Activated T-helper 9 cell treated with anti-CD3 and anti-CD28 coated beads, Interleukin-2, amount 50 U/mL, for 16 hours (primary cell): Measurements from ENCODE around the gene TTBK1.
"Not testable (repeated sequence)": the region's sequence is repeated elsewhere in the genome, so short reads cannot be mapped to it uniquely, and the experiment has no call there.

Experiments used
- DNase-seq: peaks from one replicate; pipeline ENCODE4 v3.0.0-alpha.2; 2020; ENCODE audit warnings: low read depth

The TTBK1 gene

DNA sequence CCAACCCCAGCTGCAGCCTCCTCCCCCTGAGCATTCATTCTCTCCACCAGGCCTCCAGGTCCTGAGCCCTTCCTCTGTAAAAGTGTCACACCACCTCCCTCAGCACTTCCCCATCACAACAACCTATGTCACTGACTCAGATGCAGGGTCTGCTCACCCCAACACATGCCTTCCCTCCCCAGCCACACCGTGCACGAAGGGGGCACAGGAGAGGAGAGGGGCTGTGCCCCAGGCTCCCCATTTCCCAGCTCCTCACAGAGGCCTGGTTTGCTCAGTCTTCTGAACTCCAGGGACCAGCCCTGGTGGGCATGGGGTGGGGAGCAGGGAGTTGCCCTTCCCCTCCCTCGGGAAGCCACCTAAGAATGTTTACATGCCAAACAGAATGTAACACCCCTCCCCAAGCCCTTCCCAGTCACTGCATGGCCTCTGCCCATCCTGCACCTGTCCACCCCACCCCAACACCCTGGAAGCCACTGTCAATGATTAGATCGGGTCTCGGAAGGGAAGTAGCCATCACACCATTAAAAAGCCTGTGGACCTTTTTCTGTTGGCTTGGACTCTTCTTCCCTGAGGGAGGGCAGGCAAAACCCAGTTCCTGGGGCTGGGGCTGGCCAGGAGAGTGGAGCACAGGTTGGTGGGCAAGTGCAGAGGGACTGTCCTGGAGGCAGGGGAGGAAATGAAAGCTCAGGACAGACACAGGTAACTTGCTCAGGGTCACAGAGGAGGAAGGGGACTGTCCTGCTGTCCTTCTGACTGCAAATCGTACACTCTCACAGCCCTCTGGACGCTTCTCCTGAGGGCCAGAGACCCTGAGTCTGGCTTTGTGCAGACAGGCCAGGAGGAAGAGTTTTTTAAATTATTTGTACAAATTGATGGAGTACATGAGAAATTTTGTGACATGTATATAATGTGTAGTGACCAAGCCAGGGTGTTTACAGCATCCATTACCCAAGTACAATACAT, 44.7 kb downstream of the TTBK1 start:
- no peak for DNase-seq

DNA sequence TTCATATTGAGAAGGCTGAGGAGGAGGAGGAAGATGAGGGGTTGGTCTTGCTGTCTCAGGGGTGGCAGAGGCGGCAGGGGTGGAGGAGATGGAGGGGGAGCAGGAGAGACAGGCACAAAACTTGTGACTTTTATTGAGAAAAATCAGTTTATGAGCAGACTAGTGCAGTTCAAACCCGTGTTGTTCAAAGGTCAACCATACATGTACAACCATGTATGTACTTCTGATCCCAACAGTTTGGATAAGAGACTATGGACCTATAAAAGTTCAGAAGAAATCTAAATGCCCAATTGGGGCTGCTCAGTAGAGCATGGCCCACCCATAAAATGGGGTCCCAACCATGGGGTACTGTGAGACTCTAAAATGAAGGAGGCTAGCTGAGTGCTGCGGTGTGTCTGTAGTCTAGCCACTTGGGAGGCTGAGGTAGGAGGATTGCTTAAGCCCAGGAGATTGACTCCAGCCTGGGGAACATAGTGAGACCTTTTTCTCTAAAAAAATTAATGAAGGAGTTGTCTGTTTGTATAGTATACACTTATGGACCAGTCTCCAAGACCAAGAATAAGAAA, 47.1 kb downstream of the TTBK1 start:
- DNase-seq = no peak

DNA sequence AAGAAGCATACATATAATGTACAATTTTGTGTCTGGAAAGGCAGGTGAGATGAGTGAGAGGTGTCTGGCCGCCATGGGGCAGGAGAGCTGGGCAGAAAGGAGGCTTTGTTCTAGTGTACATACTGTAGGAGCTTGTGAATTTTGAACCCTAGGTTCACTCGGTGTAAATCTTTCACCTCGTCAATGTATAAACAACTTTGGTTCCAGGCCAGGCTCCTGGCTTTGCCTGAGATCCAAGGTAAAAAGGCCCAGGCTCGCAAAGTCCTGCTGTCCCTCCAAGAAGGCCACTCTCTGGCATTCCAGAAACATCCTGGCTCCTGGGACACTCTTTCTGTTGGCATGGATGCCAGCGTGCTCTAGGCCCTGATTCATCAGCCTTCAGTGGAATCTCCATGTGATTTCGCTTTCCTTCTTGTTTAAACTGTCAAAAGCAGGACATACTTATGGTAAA, 47.6 kb downstream of the TTBK1 start:
- no peak for DNase-seq

DNA sequence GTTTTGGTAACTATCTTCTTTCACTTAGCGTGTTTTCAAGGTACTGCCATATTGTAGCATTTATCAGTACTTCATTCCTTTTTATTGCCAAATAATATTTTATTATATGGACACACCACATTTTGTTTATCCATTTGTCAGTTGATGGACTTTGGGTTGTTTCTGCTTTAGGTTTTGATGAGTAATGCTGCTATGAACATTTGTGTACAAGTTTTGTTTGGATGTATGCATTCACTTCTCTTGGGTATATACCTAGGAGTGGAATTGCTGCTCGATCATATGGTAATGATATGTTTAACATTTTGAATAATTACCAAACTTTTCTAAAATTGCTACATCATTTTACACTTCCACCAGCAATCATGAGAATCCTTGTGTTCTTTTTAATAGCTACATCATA, 48.4 kb downstream of the TTBK1 start:
- DNase-seq = no peak

DNA sequence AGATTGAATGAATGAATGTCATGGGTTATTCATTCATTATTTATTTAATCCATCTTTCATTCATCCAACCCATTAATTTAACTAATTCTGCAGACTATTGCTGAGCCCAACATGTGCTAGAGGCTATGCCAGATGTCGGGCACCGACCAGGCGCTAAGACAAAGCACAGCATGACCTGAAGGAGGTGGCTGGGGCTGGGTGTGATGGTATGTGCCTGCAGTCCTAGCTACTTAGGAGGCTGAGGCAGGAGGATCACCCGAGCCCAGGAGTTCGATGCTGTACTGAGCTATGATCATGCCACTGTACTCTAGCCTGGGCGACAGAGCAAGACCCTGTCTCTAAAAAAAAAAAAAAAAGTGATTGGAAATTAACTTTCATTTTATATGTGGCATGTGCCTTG, 49.1 kb downstream of the TTBK1 start:
- no peak for DNase-seq

DNA sequence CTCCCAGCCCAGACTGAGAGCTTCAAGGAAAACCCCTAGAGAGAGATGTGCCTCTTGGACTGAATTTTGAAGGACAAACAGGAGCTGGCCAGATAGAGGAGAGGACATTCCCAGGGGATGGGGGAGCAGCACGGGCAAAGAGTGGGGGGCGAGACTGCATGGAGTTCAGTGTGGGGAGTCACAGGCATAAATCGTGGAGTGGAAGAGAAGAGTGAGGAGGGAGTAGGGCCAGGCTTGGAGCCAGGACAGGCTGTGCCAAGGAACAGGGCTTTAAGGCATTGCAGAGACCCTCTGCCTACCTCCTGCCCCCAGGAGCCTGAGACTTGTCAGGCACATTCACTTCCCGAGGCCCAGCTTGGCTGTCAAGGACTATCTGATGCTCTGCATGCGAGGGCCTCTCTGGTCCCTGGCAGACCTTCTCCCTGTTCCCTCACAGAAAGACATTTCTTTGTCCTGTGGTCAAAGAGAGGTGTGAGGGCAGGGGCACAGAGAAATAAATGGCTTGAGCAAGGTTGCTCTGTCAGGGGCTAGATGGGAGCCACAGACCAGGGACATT, 49.6 kb downstream of the TTBK1 start:
- DNase-seq = no peak

DNA sequence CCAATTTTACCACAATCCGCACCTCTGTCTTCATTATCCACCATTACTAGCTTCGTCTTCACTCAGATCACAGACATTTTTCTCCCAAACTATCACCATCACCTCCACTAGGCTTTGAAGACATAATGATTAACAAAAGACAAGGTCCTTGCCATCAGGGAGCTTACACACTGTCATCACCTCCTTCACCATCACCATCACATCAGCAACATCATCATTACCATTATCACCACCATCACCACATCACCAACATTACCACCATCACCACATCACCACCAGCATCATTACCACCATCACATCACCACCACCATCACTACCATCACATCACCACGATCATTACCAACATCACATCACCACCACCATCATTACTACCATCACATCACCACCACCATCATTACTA, 50.4 kb downstream of the TTBK1 start:
- no peak for DNase-seq

DNA sequence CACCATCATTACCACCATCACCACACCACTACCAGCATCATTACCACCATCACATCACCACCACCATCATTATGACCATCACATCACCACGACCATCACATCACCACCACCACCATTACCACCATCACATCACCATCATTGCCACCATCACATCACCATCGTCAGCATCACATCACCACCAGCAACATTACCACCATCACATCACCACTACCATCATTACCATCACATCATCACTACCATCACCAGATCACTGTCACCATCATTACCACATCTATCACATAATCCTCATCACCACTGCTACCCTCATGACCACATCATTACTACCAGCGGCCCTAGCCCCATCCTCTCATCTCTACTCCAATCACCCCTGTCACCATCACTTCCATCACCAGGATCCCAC, 51.3 kb downstream of the TTBK1 start:
- no peak for DNase-seq

DNA sequence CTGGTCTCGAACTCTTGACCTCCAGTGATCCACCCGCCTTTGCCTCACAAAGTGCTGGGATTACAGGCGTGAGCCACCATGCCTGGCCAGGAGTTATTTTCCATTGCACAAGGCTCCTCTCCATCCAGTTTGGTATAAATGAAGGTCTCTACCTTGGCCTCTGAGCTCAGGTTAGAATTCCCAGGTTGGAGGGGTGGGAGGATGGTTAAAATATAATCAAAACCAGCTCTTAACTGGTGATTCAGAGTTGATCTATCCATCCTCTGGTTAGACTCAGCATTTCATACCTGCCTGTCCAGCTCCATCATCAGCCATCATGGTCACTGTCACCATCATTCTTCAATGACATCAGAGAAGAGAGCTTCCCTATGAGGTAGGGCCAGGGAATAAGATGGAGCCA, 52.2 kb downstream of the TTBK1 start:
- DNase-seq = no peak

DNA sequence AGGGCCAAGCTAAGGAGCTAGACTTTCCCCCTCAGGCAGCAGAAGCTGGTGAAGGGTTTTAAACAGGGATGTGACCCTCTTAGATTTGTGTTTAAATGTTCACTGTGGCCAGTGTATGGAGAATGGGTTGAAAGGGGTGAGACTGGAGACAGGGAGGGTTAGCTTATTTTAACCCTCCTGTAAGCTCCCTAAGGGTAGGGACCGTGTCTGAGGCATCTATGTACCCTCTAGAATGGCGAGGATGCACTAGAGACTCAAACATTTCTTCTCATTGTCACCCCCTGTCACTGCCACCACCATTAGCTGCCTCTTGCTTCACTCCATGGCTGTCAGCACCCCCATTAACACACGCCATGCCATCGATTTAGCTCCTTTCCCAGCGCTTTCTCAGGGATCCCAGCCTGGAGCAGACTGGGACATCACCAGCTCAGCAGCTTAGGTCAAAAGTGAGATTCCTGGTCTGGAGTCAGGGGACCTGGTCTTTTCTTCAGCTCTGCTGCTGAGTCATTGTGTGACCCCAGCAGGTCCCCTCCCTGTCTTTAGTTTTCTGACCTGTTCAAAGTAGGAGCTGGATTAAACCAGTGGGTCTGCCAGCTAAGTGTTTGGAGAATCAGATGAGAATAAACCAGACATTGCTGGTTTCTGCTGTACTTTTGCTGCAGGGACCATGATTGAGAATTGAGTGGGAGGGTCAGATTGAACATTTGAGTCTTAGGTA, 53.7 kb downstream of the TTBK1 start:
- DNase-seq = no peak

DNA sequence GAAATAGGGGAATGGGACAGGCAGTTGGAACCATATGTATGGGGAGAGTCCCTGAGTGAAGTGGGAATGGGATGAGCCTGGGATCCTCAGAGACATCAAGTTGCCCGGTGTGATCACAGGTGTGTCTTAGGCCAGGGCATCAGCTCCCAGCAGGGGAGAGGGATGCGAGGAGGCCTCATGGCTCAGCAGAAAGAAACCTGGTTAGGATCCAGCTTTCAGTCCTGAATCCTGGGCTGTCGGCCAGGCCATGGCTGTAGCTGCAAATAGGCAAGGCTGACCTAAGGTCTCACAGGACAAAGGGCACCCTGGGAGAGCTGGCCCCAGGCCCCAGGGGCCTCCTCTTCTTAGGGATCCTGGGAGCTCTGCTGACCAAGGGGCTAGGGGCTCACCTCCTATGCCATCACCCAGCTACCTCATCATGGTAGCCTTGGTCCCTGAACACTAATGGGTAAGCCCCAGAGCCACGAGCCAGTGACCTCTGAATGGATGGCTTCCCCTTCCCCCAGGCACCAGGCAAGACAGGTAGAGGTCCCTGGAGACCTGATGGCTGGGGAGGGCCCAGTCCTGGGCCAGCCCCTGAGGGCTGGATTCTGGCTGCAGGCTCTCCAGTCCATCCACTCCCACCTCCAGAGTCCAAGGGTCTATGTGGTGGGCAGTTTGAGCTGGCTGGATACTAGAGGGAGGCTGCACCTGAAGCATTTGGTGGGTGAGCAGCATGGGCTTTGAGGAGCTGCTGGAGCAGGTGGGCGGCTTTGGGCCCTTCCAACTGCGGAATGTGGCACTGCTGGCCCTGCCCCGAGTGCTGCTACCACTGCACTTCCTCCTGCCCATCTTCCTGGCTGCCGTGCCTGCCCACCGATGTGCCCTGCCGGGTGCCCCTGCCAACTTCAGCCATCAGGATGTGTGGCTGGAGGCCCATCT, 54.6 kb downstream of the TTBK1 start, which contains the start of gene SLC22A7:
Gene SLC22A7 (plus strand): TSS at position 617 of the 921 bp plus-strand sequence. CDS start 99 bp downstream, at position 716.
- no peak for DNase-seq

DNA sequence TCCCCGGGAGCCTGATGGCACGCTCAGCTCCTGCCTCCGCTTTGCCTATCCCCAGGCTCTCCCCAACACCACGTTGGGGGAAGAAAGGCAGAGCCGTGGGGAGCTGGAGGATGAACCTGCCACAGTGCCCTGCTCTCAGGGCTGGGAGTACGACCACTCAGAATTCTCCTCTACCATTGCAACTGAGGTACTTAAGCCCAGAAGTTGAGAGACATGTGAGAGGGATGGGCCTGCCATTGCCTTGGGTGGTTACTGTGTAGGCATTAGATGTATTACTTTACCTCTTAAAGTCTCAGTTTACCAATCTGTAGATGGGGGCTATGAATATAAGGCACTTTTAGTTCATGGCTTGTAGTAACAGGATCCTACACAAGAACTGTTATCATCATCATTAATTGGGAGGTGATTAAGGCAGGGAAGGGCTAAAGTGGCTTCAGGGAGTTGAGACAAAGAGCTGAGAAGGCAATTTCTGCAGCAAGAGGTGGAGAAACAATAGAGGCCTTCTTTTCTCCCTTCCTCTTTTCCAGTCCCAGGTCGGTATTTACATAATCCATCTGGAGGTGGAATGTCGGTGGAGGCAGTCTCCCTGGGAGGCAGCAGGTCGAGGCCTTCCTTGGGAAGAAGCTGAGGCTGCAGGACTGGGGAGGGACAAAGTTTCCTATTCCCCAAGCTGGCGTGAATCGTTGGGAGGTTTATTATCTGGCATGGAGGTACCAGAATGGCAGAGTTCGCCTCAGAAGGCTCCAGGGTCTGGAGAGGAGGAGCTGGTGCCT, 55.5 kb downstream of the TTBK1 start:
- DNase-seq = no peak

DNA sequence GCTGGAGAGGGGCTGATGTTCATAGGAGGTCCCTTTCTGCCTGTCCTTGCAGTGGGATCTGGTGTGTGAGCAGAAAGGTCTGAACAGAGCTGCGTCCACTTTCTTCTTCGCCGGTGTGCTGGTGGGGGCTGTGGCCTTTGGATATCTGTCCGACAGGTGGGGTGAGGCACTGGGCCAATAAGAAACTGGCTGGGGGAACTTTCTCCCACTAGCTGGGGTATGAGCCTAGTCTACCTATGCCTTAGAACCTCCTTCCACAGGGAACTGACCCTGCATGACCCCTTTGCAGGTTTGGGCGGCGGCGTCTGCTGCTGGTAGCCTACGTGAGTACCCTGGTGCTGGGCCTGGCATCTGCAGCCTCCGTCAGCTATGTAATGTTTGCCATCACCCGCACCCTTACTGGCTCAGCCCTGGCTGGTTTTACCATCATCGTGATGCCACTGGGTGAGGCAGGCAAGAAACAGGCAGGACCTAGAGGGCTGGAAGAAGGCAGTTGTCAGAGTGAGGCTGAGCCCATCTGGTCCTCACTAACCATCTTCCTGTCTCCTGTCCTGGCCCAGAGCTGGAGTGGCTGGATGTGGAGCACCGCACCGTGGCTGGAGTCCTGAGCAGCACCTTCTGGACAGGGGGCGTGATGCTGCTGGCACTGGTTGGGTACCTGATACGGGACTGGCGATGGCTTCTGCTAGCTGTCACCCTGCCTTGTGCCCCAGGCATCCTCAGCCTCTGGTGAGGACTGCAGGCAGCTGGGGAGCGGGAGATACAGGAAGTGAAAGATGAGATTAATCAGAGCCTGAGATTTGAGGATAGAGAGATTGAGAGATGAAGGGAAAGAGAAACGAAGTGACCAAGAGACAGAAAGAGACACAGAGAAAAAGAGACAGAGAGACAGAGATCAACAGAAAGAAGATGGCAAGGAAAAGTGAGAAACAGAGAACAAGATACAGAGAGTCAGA, 56.3 kb downstream of the TTBK1 start:
- no peak for DNase-seq

DNA sequence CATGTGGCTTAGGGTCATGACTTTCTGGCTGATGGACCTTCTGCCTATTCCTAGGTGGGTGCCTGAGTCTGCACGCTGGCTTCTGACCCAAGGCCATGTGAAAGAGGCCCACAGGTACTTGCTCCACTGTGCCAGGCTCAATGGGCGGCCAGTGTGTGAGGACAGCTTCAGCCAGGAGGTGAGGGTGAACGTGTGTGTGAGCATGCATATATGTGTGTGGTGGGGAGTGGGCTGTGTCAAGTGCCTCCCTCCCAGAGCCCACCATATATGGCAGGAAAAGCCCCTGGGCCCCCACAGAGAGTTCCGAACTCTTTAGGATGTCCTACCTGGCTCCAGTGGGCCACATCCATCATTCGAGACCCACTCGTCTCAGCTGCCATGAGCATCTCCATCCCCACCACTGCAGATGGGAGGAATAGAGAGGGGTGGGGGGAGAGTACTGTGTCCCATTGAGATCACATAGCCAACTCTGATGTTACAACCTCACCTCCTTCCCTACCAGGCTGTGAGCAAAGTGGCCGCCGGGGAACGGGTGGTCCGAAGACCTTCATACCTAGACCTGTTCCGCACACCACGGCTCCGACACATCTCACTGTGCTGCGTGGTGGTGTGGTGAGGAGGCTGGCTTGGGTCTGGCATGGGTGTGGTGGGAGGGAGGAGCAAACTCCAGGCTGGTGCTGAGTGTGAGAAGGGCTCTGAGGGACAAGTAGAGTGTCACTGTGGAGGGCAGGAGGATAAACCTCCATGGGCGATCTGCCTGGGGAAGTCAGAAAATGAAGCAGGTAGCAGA, 58.0 kb downstream of the TTBK1 start:
- no peak for DNase-seq

DNA sequence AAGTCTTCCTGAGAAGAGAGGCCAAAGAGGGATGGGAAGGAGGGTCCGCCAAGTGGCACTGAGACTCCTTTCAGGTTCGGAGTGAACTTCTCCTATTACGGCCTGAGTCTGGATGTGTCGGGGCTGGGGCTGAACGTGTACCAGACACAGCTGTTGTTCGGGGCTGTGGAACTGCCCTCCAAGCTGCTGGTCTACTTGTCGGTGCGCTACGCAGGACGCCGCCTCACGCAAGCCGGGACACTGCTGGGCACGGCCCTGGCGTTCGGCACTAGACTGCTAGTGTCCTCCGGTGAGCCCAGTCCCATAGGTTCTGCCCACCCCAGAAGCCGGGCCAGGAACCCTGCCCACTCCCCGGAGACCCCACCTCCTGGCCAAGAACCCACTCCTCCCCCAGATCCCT, 58.8 kb downstream of the TTBK1 start:
- DNase-seq = no peak

DNA sequence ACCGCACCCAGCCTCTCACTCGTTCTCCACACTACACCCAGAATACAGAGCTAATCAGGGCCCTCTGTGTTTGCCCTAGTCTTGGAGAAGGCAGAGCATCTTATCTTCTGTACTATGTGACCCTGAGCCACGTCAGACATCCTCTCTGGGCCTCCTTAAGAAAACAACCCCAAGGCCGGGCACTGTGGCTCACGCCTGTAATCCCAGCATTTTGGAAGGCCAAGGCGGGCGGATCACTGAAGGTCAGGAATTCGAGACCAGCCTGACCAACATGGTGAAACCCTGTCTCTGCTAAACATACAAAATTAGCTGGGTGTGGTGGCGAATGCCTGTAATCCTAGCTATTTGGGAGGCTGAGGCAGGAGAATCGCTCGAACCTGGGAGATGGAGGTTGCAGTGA, 59.7 kb downstream of the TTBK1 start:
- DNase-seq = not testable (repeated sequence)

DNA sequence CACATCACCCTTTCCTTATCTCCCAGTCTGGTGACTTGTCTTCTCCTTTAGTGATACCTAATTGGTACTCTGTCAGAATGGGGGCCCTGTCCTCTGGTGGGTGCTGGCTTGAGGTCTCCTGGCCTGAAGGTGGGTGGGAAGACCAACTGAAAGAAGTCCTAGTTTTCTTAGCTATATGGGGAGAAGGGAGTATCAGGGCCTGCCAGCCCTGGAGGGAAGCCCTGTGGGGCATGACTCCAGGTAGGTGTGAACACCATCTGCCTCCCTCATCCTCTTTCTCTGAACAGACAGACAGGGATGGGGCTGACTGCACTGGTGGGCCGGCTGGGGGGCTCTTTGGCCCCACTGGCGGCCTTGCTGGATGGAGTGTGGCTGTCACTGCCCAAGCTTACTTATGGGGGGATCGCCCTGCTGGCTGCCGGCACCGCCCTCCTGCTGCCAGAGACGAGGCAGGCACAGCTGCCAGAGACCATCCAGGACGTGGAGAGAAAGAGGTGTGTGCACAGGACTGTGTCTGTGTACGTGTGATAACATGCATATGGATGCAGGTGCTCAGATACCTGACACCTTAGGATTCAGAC, 60.6 kb downstream of the TTBK1 start:
- DNase-seq = no peak

DNA sequence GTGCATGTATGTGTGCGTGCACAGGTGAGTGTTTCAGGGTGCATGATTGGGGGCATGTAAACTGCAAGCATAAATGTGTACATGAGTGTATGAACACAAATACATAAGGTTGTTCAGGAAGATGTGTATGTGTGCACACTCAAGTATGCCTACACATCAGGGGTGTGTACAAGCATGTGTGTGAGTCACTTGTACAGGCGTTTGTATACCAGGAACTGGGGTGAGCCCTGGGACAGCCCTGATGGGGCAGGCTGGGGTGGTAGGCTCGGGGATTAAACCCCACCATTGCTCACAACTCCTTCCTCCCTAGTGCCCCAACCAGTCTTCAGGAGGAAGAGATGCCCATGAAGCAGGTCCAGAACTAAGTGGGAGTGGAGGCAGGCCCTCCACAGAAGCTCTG, 61.1 kb downstream of the TTBK1 start:
- DNase-seq = no peak
